Right lobe of liver (tissue), 6 donors: ENCODE results near the gene RNF135. TPM values are rescaled to one million over a fixed set of nuclear protein-coding genes. Genes with fewer than 3 reads are reported as not detected.

Experiments
- ATAC-seq, 4 donors: fragments of 200-7000 bp; cut with Tn5 transposase; one replicate each; pipeline ENCODE4 v1.9.1; 2020; ENCODE audit warnings: mild to moderate bottlenecking in 4 of 4, moderate library complexity in 4 of 4
- DNase-seq, 3 donors: peaks; one replicate each; pipeline ENCODE4 v3.0.0-alpha.2; 2020
- H3K27ac ChIP-seq, 3 donors: fragments of 200-600 bp; one replicate each; pipeline ENCODE4 v1.8.0; 2022
- H3K27me3 ChIP-seq, 2 donors: fragments of 200-600 bp; one replicate each; pipeline ENCODE4 v1.8.0; 2022
- H3K36me3 ChIP-seq, 4 donors: fragments of 200-600 bp; sonication (generic) in 1 of 4; one replicate each; pipeline versions ENCODE4 v1.5.1 to v1.8.0; 2017 to 2022; ENCODE audit warnings: control low read depth in 1 of 4
- H3K4me1 ChIP-seq, 4 donors: fragments of 200-600 bp; sonication (generic) in 1 of 4; one replicate each; pipeline versions ENCODE4 v1.5.1 to v1.8.0; 2017 to 2022; ENCODE audit warnings: control low read depth in 1 of 4
- H3K4me3 ChIP-seq, 3 donors: fragments of 200-600 bp; one replicate each; pipeline ENCODE4 v1.8.0; 2022
- H3K9me3 ChIP-seq, 4 donors: fragments of 200-600 bp; sonication (generic) in 1 of 4; one replicate each; pipeline versions ENCODE4 v1.5.1 to v1.8.0; 2017 to 2022; ENCODE audit warnings: control low read depth in 1 of 4
- CTCF ChIP-seq, 4 donors: fragments of 200-600 bp in 3 of 4; fragments of 450-650 bp in 1 of 4; IDR thresholded peaks; one replicate each; pipeline versions ENCODE4 v1.5.1 to v1.8.0; 2016 to 2022; ENCODE audit warnings: antibody characterized with exemption in 4 of 4, mild to moderate bottlenecking in 2 of 4
- POLR2A ChIP-seq: fragments of 450-650 bp; IDR thresholded peaks from one replicate; pipeline ENCODE4 v1.6.1; 2017; ENCODE audit warnings: antibody characterized with exemption, mild to moderate bottlenecking
- WGBS: methylation state at CpG from one replicate; pipeline ENCODE4 v1.1.6; 2018; ENCODE audit warnings: low coverage, low lambda C conversion rate; ENCODE audit not compliant: insufficient coverage; ENCODE audit errors: missing lambda C conversion rate; 5-methylcytosine and 5-hydroxymethylcytosine counted together
- intact Hi-C, 2 donors: fragments of 100-400 bp; cut with DNase I; formaldehyde crosslinking; loops; one replicate each; pipeline versions ENCODE4 v1.11.2 to v1.14.1; 2022
- long read RNA-seq: library from polyadenylated mRNA; unstranded; transcript quantifications from one replicate; pipeline ENCODE4 v2.0.0, GENCODE V29; 2019
- total RNA-seq, 6 experiments: library from RNA; depleted of rRNA in 2 of 6; stranded (reverse); fragments of >200 nt in 2 of 6; fragmentation: NEBNext Ultra II Directional in 3 of 6; extraction: Animal tissue kit (Norgen Biotek cat#: 25700) in 3 of 6; gene quantifications; one replicate each; pipeline versions ENCODE4 v1.1.0 to v1.2.4, GENCODE V29; 2016 to 2023
- donor health status: DM: no; HTN: yes; CAD: no.
- donor health status: DM: no; HTN: no; CAD: no.
- donor health status: DM: no; HTN: no; CAD: no.
- donor health status: DM: no; HTN: yes; CAD: no.
- donor health status: DM: no; HTN: yes; CAD: no.

RNF135 gene
- 1 to 10 TPM; 3.7 to 6.1 (median 4.6) TPM for total RNA-seq
- long read RNA-seq, partial matches to known transcripts, result 0 of 1 reads
- long read RNA-seq, other reads (novel, unspliced or antisense), result 1 of 1 reads

GRCh38 chr17:30970831-30971567 is at the start of gene RNF135:
TSS of gene RNF135 (plus strand) at chr17:30971039. CDS start at chr17:30971074, 35 bp downstream.
- peak; percentile 73 to 83 (median 75) for DNase-seq
- intact Hi-C loops, result no loop called here
- peak; percentile 80 to 90 (median 84) for ATAC-seq
- Histone ChIP-seq H3K27ac (peak within 1 kb of the TSS; percentile 60 to 92 (median 79)), H3K27me3 (no peaks in the 10 kb centered on the region), H3K4me3 (peak within 1 kb of the TSS; percentile 52 to 57 (median 54)), H3K9me3 (no peaks in the 10 kb centered on the region), H3K4me1 (peaks cover 0 to 12% (median 0%) of the 10 kb centered on the region in 4 donors), H3K36me3 (no peaks in the 10 kb centered on the region)
- peak in 3 of 4 donors; percentile 5 to 29 (median 22) for TF ChIP-seq CTCF (IDR thresholded peaks at IDR 0.05)
- TF ChIP-seq POLR2A, result peak; percentile 61
- 6% methylated on average over 17 of the region's 66 CpGs for WGBS

- H3K9me3 ChIP-seq, result no peaks in the 10 kb centered on the region
- H3K27ac ChIP-seq, result peak within 1 kb of the TSS in 2 of 3 donors; percentile 51
- peaks cover 0 to 9% (median 0%) of the 10 kb centered on the region in 4 donors for H3K4me1 ChIP-seq
- WGBS, result 16% methylated on average over 8 of the region's 60 CpGs
- no peaks in the 10 kb centered on the region for H3K36me3 ChIP-seq
- intact Hi-C loops, result no loop called here
- ATAC-seq (peak; percentile 90 to 95 (median 93)), DNase-seq (peak; percentile 81 to 85 (median 82))
- TF ChIP-seq CTCF (IDR thresholded peaks at IDR 0.05) (no peak), POLR2A (peak; percentile 43)
- no peaks in the 10 kb centered on the region for H3K27me3 ChIP-seq
- peak within 1 kb of the TSS; percentile 48 to 58 (median 58) for H3K4me3 ChIP-seq
Measured at GRCh38 chr17:30921544-30922196, 49.2 kb upstream of the RNF135 start, which contains the start of gene ADAP2. TSS of gene ADAP2 (plus strand) at chr17:30921945. CDS start at chr17:30922015, 70 bp downstream.

GRCh38 chr17:30922235-30923030 is 48.4 kb upstream of the RNF135 start:
- Histone ChIP-seq H3K36me3 (no peaks in the 10 kb centered on the region), H3K4me3 (peak overlapping the region; percentile 48 to 58 (median 58)), H3K27ac (peak overlapping the region in 2 of 3 donors; percentile 51), H3K4me1 (peaks cover 0 to 9% (median 0%) of the 10 kb centered on the region in 4 donors), H3K9me3 (no peaks in the 10 kb centered on the region), H3K27me3 (no peaks in the 10 kb centered on the region)
- DNase-seq (peak; percentile 29 to 52 (median 47)), ATAC-seq (peak; percentile 19 to 43 (median 26))
- TF ChIP-seq CTCF (IDR thresholded peaks at IDR 0.05) (no peak), POLR2A (no peak)
- 9% methylated on average over 17 of the region's 66 CpGs for WGBS
- intact Hi-C loops, result no loop called here

GRCh38 chr17:30924341-30924740 is 46.5 kb upstream of the RNF135 start:
- Histone ChIP-seq H3K36me3 (no peaks in the 10 kb centered on the region), H3K4me3 (no peak overlapping the region), H3K27ac (no peak overlapping the region), H3K9me3 (no peaks in the 10 kb centered on the region), H3K27me3 (no peaks in the 10 kb centered on the region), H3K4me1 (peaks cover 0 to 9% (median 0%) of the 10 kb centered on the region in 4 donors)
- DNase-seq, result no peak
- WGBS, result 74% methylated on average over 2 of the region's 2 CpGs
- no peak for ATAC-seq
- intact Hi-C loops, result no loop called here
- TF ChIP-seq CTCF (IDR thresholded peaks at IDR 0.05), result no peak
- no peak for TF ChIP-seq POLR2A
